H1 (cell line): Measurements from ENCODE around the gene ACBD6. TPM values are rescaled to one million over a fixed set of nuclear protein-coding genes. Genes with fewer than 3 reads are reported as not detected.

ENCODE experiments used
- CTCF ChIA-PET: fragments of 300-600 bp; sonication (Branson Sonifier 250); formaldehyde crosslinking; loops from one replicate; lab custom pipeline; 2021; ENCODE audit not compliant: partially characterized antibody; lab: Charles Lee
- POLR2A ChIA-PET: fragments of 300-600 bp; sonication (Branson Sonifier 250); formaldehyde crosslinking; loops from one replicate; lab custom pipeline; 2021; ENCODE audit warnings: inconsistent platforms; ENCODE audit not compliant: partially characterized antibody; lab: Charles Lee
- DNase-seq, 2 experiments: peaks; one replicate each; pipeline versions ENCODE4 v3.0.0 to v3.0.0-alpha.2; 2010 to 2022; ENCODE audit warnings: low spot score in 2 of 2, low read depth in 1 of 2, mixed read lengths in 1 of 2
- FAIRE-seq: peaks from 2 replicates; lab custom pipeline; 2011; peaks lifted over from hg19 to GRCh38; lab: Jason Lieb, UNC
- H2AFZ ChIP-seq: 2 replicates; pipeline ENCODE4 v1.8.1; 2012; ENCODE audit warnings: low read length, inconsistent platforms
- H2AK5ac ChIP-seq: 2 replicates; pipeline ENCODE4 v1.6.1; 2013; ENCODE audit warnings: low read depth, low read length
- H2BK120ac ChIP-seq: replicated peaks from 2 replicates; pipeline ENCODE3; 2013; ENCODE audit warnings: low read depth, low read length, inconsistent platforms
- H2BK12ac ChIP-seq: 2 replicates; pipeline ENCODE4 v1.6.1; 2013; ENCODE audit warnings: low read depth, low read length
- H2BK15ac ChIP-seq: 2 replicates; pipeline ENCODE4 v1.6.1; 2013; ENCODE audit warnings: low read length
- H2BK20ac ChIP-seq: 2 replicates; pipeline ENCODE4 v1.6.1; 2013; ENCODE audit warnings: low read length
- H2BK5ac ChIP-seq: 2 replicates; pipeline ENCODE4 v1.6.1; 2013; ENCODE audit warnings: low read depth, low read length
- H3K14ac ChIP-seq: 2 replicates; pipeline ENCODE4 v1.6.1; 2013; ENCODE audit warnings: inconsistent platforms; ENCODE audit not compliant: insufficient read length
- H3K18ac ChIP-seq: 2 replicates; pipeline ENCODE4 v1.6.1; 2013; ENCODE audit warnings: low read length; ENCODE audit errors: extremely low read depth
- H3K23ac ChIP-seq: 2 replicates; pipeline ENCODE4 v1.6.1; 2013; ENCODE audit warnings: inconsistent platforms; ENCODE audit not compliant: insufficient read length
- H3K23me2 ChIP-seq: 2 replicates; pipeline ENCODE4 v1.6.1; 2013; ENCODE audit warnings: low read depth, low read length
- H3K27ac ChIP-seq: 2 replicates; pipeline ENCODE4 v1.6.1; 2011; ENCODE audit warnings: low read depth, low read length, inconsistent platforms
- H3K27me3 ChIP-seq, 4 experiments: replicated peaks in 1 of 4; 1 replicate in 1 of 4; 2 replicates in 3 of 4; pipeline versions ENCODE4 v1.6.1 to v1.8.1; 2011 to 2013; ENCODE audit warnings: low read length in 3 of 4, mild to moderate bottlenecking in 3 of 4, inconsistent platforms in 2 of 4, mixed read lengths in 2 of 4, moderate library complexity in 1 of 4; ENCODE audit not compliant: control insufficient read depth in 3 of 4, insufficient read depth in 3 of 4; ENCODE audit errors: extremely low read depth in 1 of 4
- H3K36me3 ChIP-seq, 4 experiments: 2 replicates each; pipeline versions ENCODE4 v1.6.1 to v1.8.1; 2011 to 2013; ENCODE audit warnings: mild to moderate bottlenecking in 4 of 4, low read length in 3 of 4, moderate library complexity in 2 of 4, control low read depth in 1 of 4, inconsistent platforms in 1 of 4; ENCODE audit not compliant: insufficient read depth in 4 of 4, control insufficient read depth in 2 of 4
- H3K4ac ChIP-seq: replicated peaks from 2 replicates; pipeline ENCODE3; 2013; ENCODE audit warnings: low read length, low read depth, mixed read lengths, inconsistent platforms; ENCODE audit not compliant: insufficient read length
- H3K4me1 ChIP-seq, 4 experiments: replicated peaks in 1 of 4; 1 replicate in 1 of 4; 2 replicates in 3 of 4; pipeline versions ENCODE4 v1.6.1 to v1.8.1; 2011 to 2013; ENCODE audit warnings: low read length in 3 of 4, inconsistent platforms in 2 of 4, mixed read lengths in 1 of 4; ENCODE audit not compliant: insufficient read depth in 4 of 4, control insufficient read depth in 3 of 4
- H3K4me2 ChIP-seq, 2 experiments: 2 replicates each; pipeline versions ENCODE4 v1.6.1 to v1.8.1; 2011 to 2013; ENCODE audit warnings: low read depth in 2 of 2, low read length in 2 of 2, control low read depth in 1 of 2, inconsistent platforms in 1 of 2, mild to moderate bottlenecking in 1 of 2; ENCODE audit not compliant: insufficient read depth in 1 of 2
- H3K4me3 ChIP-seq, 4 experiments: fragments of 200-600, 300-600 bp in 1 of 4; sonication (generic), shearing (Covaris generic), sonication (Bioruptor Twin) in 1 of 4; 2 replicates each; pipeline versions ENCODE4 v1.5.1 to v1.8.1; 2011 to 2016; ENCODE audit warnings: low read length in 4 of 4, low read depth in 3 of 4, control low read depth in 2 of 4, inconsistent platforms in 2 of 4, mild to moderate bottlenecking in 2 of 4, mixed read lengths in 1 of 4, moderate library complexity in 1 of 4; ENCODE audit not compliant: insufficient read depth in 2 of 4; ENCODE audit errors: extremely low read depth in 1 of 4
- H3K56ac ChIP-seq: replicated peaks from 2 replicates; pipeline ENCODE3; 2013; ENCODE audit warnings: low read depth, mild to moderate bottlenecking, mixed read lengths, low read length, inconsistent platforms; ENCODE audit not compliant: insufficient read length
- H3K79me1 ChIP-seq: 2 replicates; pipeline ENCODE4 v1.6.1; 2013; ENCODE audit warnings: low read depth, low read length, control low read depth
- H3K79me2 ChIP-seq, 2 experiments: 2 replicates each; pipeline versions ENCODE4 v1.6.1 to v1.8.1; 2012 to 2013; ENCODE audit warnings: low read length in 2 of 2, mild to moderate bottlenecking in 2 of 2, inconsistent platforms in 1 of 2; ENCODE audit not compliant: insufficient read depth in 2 of 2, control insufficient read depth in 1 of 2
- H3K9ac ChIP-seq, 4 experiments: replicated peaks in 1 of 4; 1 replicate in 1 of 4; 2 replicates in 3 of 4; pipeline versions ENCODE4 v1.6.1 to v1.8.1; 2011 to 2013; ENCODE audit warnings: low read depth in 3 of 4, low read length in 3 of 4, control low read depth in 2 of 4, mild to moderate bottlenecking in 2 of 4, moderate library complexity in 2 of 4, inconsistent platforms in 1 of 4; ENCODE audit errors: extremely low read depth in 1 of 4
- H3K9me3 ChIP-seq, 2 experiments: 2 replicates each; pipeline versions ENCODE4 v1.6.1 to v1.8.1; 2012 to 2013; ENCODE audit warnings: mild to moderate bottlenecking in 2 of 2, moderate library complexity in 2 of 2, control low read depth in 1 of 2, inconsistent platforms in 1 of 2, low read depth in 1 of 2, low read length in 1 of 2, mixed read lengths in 1 of 2; ENCODE audit not compliant: insufficient read depth in 2 of 2
- H4K20me1 ChIP-seq, 2 experiments: replicated peaks in 1 of 2; 2 replicates each; pipeline versions ENCODE3 to v1.8.1; 2011 to 2013; ENCODE audit warnings: inconsistent platforms in 2 of 2, low read length in 2 of 2, mild to moderate bottlenecking in 1 of 2; ENCODE audit not compliant: insufficient read depth in 2 of 2, control insufficient read depth in 1 of 2
- H4K5ac ChIP-seq: 2 replicates; pipeline ENCODE4 v1.6.1; 2013; ENCODE audit warnings: low read length, low read depth, mixed read lengths, inconsistent platforms; ENCODE audit not compliant: insufficient read length
- H4K8ac ChIP-seq: 2 replicates; pipeline ENCODE4 v1.8.0; 2013; ENCODE audit warnings: mild to moderate bottlenecking, moderate library complexity, low read length, inconsistent platforms; ENCODE audit not compliant: insufficient read depth; ENCODE audit errors: extremely low read depth
- H4K91ac ChIP-seq: replicated peaks from 2 replicates; pipeline ENCODE3; 2013; ENCODE audit warnings: low read length, mixed read lengths, inconsistent platforms; ENCODE audit not compliant: insufficient read length
- BCL11A ChIP-seq, 2 experiments: IDR thresholded peaks; one replicate each; pipeline ENCODE4 v1.6.1; 2011; ENCODE audit warnings: low read depth in 2 of 2, low read length in 2 of 2, mild to moderate bottlenecking in 2 of 2
- BRCA1 ChIP-seq: IDR thresholded peaks from 2 replicates; pipeline ENCODE4 v1.6.1; 2012; ENCODE audit warnings: low read depth, low read length, improper control_type of control experiment
- CREB1 ChIP-seq: IDR thresholded peaks from 2 replicates; pipeline ENCODE4 v1.6.1; 2012; ENCODE audit warnings: inconsistent platforms
- EP300 ChIP-seq, 2 experiments: IDR thresholded peaks; 1 replicate in 1 of 2; 2 replicates in 1 of 2; pipeline ENCODE4 v1.6.1; 2011 to 2012; ENCODE audit warnings: low read depth in 2 of 2, low read length in 2 of 2, mild to moderate bottlenecking in 2 of 2, borderline replicate concordance in 1 of 2, inconsistent platforms in 1 of 2, moderate library complexity in 1 of 2
- GABPA ChIP-seq: IDR thresholded peaks from 2 replicates; pipeline ENCODE4 v1.6.1; 2011; ENCODE audit warnings: mild to moderate bottlenecking, low read length, moderate library complexity, borderline replicate concordance; ENCODE audit not compliant: insufficient read depth
- JUND ChIP-seq: IDR thresholded peaks from 2 replicates; pipeline ENCODE4 v1.6.1; 2011; ENCODE audit warnings: mild to moderate bottlenecking, improper control_type of control experiment, low read length
- KDM4A ChIP-seq: IDR thresholded peaks from one replicate; pipeline ENCODE4 v1.7.1; 2012; ENCODE audit warnings: low read depth, mild to moderate bottlenecking, moderate library complexity, low read length, inconsistent platforms; ENCODE audit not compliant: severe bottlenecking
- RAD21 ChIP-seq, 2 experiments: IDR thresholded peaks in 1 of 2; conservative IDR thresholded peaks in 1 of 2; 2 replicates each; pipeline ENCODE4 v1.6.1; 2011; ENCODE audit warnings: low read depth in 2 of 2, low read length in 2 of 2, improper control_type of control experiment in 1 of 2, inconsistent platforms in 1 of 2, mild to moderate bottlenecking in 1 of 2, moderate library complexity in 1 of 2
- RXRA ChIP-seq: IDR thresholded peaks from 2 replicates; pipeline ENCODE4 v1.6.1; 2011; ENCODE audit warnings: low read depth, mild to moderate bottlenecking, low read length, moderate library complexity; ENCODE audit not compliant: insufficient read depth
- SAP30 ChIP-seq: fragments of 300-600 bp; sonication (generic); IDR thresholded peaks from 2 replicates; pipeline ENCODE4 v1.7.1; 2012; ENCODE audit warnings: low read length, moderate library complexity, mild to moderate bottlenecking, inconsistent platforms; ENCODE audit not compliant: insufficient read depth, insufficient replicate concordance
- SRF ChIP-seq: IDR thresholded peaks from 2 replicates; pipeline ENCODE4 v1.6.1; 2011; ENCODE audit warnings: mild to moderate bottlenecking, low read depth, low read length, moderate library complexity
- SUZ12 ChIP-seq: fragments of 200-600 bp; sonication (generic); IDR thresholded peaks from 2 replicates; pipeline ENCODE4 v1.6.1; 2012; ENCODE audit warnings: mild to moderate bottlenecking, inconsistent platforms, low read length, moderate library complexity, mixed read lengths
- WGBS, 2 experiments: shearing (Covaris generic) in 1 of 2; methylation state at CpG; one replicate each; pipeline versions ENCODE4 v1.1.6 to v1.1.7; 2013 to 2015; ENCODE audit warnings: low lambda C conversion rate in 2 of 2, mixed read lengths in 2 of 2, inconsistent platforms in 1 of 2, low coverage in 1 of 2, missing lambda C conversion rate in 1 of 2; ENCODE audit not compliant: insufficient replicate concordance in 2 of 2, insufficient coverage in 1 of 2, insufficient read length in 1 of 2; ENCODE audit errors: extremely low coverage in 1 of 2, missing lambda C conversion rate in 1 of 2; 5-methylcytosine and 5-hydroxymethylcytosine counted together
- polyA plus RNA-seq, 7 experiments: library from polyadenylated mRNA; depleted of rRNA in 3 of 7; stranded (reverse) in 5 of 7; unstranded in 2 of 7; fragments of >200 nt in 5 of 7; fragments of 200-250 nt in 2 of 7; gene quantifications; 1 replicate in 5 of 7; 2 replicates in 1 of 7; 4 replicates in 1 of 7; pipeline versions ENCODE4 v1.2.1 to v1.2.3, GENCODE V29; 2011 to 2013; ENCODE audit warnings: missing spikeins in 2 of 7, mixed read lengths in 2 of 7
- total RNA-seq: library from RNA; stranded (reverse); fragmentation: NEBNext Ultra II Directional; extraction: Animal tissue kit (Norgen Biotek cat#: 25700); gene quantifications from 2 replicates; pipeline ENCODE4 v1.2.1, GENCODE V29; 2021

The ACBD6 gene
- total and polyA plus RNA-seq, 2 of the 8 experiments (the other 6 are each of a cell fraction or from before 2014, with no cell fraction given) = 52.0 to 67.7 TPM

DNA sequence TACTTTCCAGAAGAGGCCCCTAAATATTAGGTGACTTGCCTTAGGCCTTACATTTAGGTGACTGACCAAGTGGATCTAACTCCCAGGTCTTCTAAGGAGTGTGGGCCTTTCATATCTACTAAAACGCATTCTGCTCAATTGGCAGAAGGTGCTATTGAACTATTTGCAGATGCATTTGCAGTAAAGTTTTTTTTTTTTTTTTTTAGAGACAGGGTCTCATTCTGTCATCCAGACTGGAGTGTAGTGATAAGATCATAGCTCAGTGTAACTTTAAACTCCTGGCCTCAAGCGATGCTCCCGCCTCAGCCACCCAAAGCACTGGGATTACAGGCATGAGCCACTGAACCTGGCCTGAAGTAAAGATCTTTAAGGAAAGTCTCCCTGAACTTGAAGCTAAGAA lies 13.0 kb upstream of the ACBD6 start:
- no peak overlapping the region for H2AFZ ChIP-seq
- no peak overlapping the region for H2BK12ac ChIP-seq
- H3K79me2 ChIP-seq = no peaks in the 10 kb centered on the region
- no peak overlapping the region for H3K4me2 ChIP-seq
- ChIA-PET POLR2A (interaction anchor here (0.6 to 3.0 kb wide), 6 partner anchors 10 to 390 kb away, joined by 3 to 14 read pairs (median 4); partner anchors contain the start of gene ACBD6), CTCF (interaction anchor here (0.7 to 4.6 kb wide), 32 partner anchors 8 to 648 kb away, joined by 3 to 47 read pairs (median 4); no protein-coding TSS in a partner anchor)
- H3K27ac ChIP-seq = no peak overlapping the region
- no peak overlapping the region for H2BK15ac ChIP-seq
- FAIRE-seq (no peak), DNase-seq (no peak)
- H3K4ac ChIP-seq = no peak overlapping the region
- TF ChIP-seq EP300 (IDR thresholded peaks at IDR 0.05; ENCODE audit: borderline replicate concordance in 1 of 2, low read depth in 2 of 2, low read length in 2 of 2) (no peak), GABPA (no peak), SRF (no peak), BCL11A (IDR thresholded peaks at IDR 0.05; ENCODE audit: low read depth in 2 of 2, low read length in 2 of 2) (no peak), SAP30 (no peak), JUND (no peak), SUZ12 (no peak), BRCA1 (no peak), RAD21 (IDR thresholded peaks at IDR 0.05 in 1 of 2, conservative IDR thresholded peaks at IDR 0.05 in 1 of 2; ENCODE audit: low read depth in 2 of 2, low read length in 2 of 2) (no peak), CREB1 (no peak), KDM4A (no peak), RXRA (no peak)
- H3K79me1 ChIP-seq = no peaks in the 10 kb centered on the region
- H3K36me3 ChIP-seq = no peaks in the 10 kb centered on the region
- no peaks in the 10 kb centered on the region for H4K20me1 ChIP-seq
- H3K9ac ChIP-seq = no peak overlapping the region
- WGBS, 2 experiments = 34% methylated on average over 3 of the region's 3 CpGs; no CpG with 5 or more reads in 1 of the 2 experiments
- no peak overlapping the region for H2BK120ac ChIP-seq
- H3K18ac ChIP-seq = no peak overlapping the region
- H3K9me3 ChIP-seq = no peaks in the 10 kb centered on the region
- no peak overlapping the region for H2BK20ac ChIP-seq
- H3K27me3 ChIP-seq = no peaks in the 10 kb centered on the region
- H2BK5ac ChIP-seq = no peak overlapping the region
- no peak overlapping the region for H2AK5ac ChIP-seq
- no peak overlapping the region for H3K23ac ChIP-seq
- no peak overlapping the region for H4K8ac ChIP-seq
- no peak overlapping the region for H3K4me3 ChIP-seq
- H3K14ac ChIP-seq = no peak overlapping the region
- H3K56ac ChIP-seq = no peak overlapping the region
- no peak overlapping the region for H4K91ac ChIP-seq
- no peak overlapping the region for H4K5ac ChIP-seq
- no peaks in the 10 kb centered on the region for H3K23me2 ChIP-seq
- peaks cover 0 to 3% (median 0%) of the 10 kb centered on the region in 4 experiments; a peak in 2 of 7 replicates for H3K4me1 ChIP-seq
